AG09319 (cell line): ENCODE results near the gene CLPTM1L.
"Not testable (repeated sequence)": the region's sequence is repeated elsewhere in the genome, so short reads cannot be mapped to it uniquely, and the experiment has no call there.

Experiments
- DNase-seq: peaks from one replicate; pipeline ENCODE4 v3.0.0-alpha.2; 2010; ENCODE audit warnings: low read depth; ENCODE audit errors: extremely low read depth
- TF ChIP-seq, protein P1 (sequence below): IDR thresholded peaks from 2 replicates; pipeline ENCODE4 v1.5.1; 2011; ENCODE audit warnings: low read depth, mild to moderate bottlenecking, inconsistent platforms, low read length, moderate library complexity

CLPTM1L gene

DNA sequence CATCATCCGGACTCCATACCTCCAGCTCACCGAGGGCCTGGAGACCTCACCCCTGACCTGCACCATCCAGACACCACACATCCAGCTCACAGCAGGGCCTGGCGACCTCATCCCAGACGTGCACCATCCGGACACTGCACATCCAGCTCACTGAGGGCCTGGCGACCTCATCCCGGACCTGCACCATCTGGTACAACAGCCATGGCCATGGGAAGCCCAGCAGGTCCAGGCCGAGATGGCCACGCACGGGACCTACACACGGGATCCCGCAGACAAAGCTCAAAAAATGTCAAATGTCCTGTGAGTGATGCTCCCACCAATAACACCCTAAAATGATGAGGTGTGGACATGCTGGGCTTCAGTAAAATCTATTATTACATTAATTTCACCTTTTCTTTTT lies 59.8 kb downstream of the CLPTM1L start:
- TF ChIP-seq, protein P1, sequence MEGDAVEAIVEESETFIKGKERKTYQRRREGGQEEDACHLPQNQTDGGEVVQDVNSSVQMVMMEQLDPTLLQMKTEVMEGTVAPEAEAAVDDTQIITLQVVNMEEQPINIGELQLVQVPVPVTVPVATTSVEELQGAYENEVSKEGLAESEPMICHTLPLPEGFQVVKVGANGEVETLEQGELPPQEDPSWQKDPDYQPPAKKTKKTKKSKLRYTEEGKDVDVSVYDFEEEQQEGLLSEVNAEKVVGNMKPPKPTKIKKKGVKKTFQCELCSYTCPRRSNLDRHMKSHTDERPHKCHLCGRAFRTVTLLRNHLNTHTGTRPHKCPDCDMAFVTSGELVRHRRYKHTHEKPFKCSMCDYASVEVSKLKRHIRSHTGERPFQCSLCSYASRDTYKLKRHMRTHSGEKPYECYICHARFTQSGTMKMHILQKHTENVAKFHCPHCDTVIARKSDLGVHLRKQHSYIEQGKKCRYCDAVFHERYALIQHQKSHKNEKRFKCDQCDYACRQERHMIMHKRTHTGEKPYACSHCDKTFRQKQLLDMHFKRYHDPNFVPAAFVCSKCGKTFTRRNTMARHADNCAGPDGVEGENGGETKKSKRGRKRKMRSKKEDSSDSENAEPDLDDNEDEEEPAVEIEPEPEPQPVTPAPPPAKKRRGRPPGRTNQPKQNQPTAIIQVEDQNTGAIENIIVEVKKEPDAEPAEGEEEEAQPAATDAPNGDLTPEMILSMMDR = no peak
- DNase-seq = no peak

DNA sequence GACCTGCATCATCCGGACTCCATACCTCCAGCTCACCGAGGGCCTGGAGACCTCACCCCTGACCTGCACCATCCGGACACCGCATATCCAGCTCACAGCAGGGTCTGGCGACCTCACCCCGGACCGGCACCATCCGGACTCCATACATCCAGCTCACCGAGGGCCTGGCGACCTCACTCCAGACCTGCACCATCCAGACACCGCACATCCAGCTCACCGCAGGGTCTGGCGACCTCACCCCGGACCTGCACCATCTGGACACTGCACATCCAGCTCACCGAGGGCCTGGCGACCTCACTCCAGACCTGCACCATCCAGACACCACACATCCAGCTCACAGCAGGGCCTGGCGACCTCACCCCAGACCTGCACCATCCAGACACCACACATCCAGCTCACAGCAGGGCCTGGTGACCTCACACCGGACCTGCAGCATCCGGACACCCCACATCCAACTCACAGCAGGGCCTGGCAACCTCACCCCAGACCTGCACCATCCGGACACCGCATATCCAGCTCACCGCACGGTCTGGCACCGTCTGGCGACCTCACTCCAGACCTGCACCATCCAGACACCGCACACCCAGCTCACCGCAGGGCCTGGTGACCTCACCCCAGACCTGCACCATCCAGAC lies 60.4 kb downstream of the CLPTM1L start:
- DNase-seq = not testable (repeated sequence)

DNA sequence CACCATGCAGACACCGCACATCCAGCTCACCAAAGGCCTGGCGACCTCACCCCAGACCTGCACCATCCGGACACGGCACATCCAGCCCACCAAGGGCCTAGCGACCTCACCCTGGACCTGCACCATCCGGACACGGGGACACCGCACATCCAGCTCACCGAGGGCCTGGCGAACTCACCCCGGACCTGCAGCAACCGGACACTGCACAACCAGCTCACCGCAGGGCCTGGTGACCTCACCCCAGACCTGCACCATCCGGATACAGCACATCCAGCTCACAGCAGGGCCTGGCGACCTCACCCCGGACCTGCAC lies 61.2 kb downstream of the CLPTM1L start:
- not testable (repeated sequence) for DNase-seq

DNA sequence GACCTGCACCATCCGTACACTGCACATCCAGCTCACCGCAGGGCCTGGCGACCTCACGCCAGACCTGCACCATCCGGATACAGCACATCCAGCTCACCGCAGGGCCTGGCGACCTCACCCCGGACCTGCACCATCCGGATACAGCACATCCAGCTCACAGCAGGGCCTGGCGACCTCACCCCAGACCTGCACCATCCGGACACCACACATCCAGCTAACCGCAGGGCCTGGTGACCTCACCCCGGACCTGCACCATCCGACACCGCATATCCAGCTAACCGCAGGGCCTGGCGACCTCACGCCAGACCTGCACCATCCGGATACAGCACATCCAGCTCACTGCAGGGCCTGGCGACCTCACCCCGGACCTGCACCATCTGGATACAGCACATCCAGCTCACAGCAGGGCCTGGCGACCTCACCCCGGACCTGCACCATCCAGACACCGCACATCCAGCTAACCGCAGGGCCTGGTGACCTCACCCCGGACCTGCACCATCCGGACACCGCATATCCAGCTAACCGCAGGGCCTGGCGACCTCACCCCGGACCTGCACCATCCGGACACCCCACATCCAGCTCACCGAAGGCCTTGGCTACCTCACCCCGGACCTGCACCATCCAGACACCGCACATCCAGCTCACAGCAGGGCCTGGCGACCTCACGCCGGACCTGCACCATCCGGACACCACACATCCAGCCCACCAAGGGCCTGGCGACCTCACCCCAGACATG lies 61.7 kb downstream of the CLPTM1L start:
- not testable (repeated sequence) for DNase-seq

DNA sequence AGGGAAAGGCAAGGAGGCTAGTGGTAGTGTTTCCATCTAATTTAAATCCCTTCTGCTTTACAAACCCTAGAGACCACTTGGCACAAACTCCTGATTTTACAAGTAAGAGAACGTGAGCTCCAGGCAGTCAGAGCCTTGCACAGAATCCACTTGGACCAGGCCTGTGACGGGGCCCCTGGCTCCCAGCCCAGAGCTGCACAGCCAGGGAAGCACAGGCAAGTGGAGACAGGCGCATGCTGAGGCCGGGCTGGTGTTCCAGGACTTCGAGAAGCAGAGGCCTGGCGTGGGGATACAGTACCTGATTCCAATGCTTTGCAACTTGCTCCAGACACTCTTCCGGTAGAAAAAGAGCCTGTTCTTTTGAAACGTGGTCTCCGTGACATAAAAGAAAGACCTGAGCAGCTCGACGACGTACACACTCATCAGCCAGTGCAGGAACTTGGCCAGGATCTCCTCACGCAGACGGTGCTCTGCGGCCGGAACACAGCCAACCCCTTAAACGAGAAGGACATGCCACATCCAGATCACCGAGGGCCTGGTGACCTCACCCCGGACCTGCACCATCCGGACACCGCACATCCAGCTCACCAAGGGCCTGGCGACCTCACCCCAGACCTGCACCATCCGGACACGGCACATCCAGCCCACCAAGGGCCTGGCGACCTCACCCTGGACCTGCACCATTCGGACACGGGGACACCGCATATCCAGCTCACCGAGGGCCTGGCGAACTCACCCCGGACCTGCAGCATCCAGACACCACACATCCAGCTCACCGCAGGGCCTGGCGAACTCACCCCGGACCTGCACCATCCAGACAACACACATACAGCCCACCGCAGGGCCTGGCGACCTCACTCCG lies 62.5 kb downstream of the CLPTM1L start:
- TF ChIP-seq, protein P1 = no peak
- no peak for DNase-seq

DNA sequence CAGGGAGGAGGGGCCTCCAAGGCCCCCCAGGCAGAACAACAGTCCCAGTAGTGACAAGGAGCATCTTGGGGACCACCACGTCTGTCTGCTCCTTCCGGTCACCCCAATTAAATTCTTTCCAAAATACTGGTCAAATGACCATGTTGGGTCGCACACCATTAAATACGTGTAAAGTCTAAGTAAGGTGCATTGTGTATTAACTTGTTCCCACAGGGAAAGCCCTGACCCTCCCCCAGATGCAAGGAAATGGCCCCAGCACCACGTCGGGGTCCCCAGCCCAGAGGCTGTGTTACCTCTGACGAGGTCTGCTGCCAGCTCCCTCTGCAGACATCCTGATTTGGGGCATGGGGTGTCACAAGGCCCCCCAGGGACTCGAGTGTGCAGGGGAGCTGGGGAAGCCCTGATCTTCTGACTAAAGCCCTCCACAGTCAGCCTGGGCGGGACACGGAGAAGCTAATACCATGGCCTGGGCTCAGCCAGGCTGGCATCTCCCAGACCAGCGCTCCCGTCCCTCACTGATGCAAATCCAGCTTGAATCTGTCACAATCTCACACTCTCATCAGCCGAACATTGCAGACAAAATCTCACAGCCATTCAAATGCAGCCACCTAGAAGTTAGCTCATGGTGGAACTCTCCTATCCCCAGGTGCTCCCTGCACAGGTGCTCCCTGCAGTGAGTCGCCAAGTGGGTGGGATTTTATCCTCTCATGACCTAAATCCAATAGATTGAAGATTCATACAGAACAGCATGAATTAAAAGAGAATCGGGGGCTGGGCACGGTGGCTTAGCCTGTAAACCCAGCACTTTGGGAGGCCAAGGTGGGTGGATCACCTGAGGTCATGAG lies 63.6 kb downstream of the CLPTM1L start:
- TF ChIP-seq, protein P1 = no peak
- no peak for DNase-seq

DNA sequence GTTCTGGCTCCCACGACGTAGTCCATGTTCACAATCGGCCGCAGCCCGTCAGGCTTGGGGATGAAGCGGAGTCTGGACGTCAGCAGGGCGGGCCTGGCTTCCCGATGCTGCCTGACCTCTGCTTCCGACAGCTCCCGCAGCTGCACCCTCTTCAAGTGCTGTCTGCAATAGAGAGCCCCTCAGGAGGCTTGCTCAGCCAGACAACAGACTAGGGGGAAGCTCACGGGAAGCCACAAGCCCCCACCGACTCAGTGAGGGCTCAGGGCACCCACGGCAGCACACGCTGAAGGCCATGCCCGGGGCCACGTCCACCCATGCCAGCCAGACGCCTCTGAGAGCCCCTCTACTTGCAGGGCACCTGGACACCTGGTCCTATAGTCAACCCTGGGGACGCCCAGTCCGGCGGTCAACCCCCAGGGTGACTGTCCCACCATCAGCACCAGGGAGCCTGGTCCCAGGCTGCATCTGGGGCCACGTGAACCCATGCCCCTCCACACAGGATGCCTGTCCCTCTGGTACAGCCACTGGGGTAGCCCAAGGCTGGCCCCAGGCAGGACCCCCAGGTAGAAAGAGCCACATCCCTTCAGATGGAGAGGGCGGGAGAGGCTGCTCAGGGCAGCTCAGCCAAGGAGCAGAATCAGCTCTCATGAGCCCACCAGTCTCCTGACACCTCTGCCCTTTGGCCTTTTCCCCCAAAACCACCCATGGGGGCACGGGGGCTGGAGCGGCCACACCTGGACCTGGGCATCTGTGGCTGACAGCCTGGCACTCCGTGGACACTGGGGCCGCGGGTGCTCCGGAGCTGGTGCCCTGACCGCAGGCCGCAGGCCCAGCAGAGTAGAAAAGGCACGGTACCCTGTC lies 64.5 kb downstream of the CLPTM1L start:
- DNase-seq = no peak
- TF ChIP-seq, protein P1 = no peak
